Measurements from ENCODE around the gene GSE1.

GSE1 gene

DNA sequence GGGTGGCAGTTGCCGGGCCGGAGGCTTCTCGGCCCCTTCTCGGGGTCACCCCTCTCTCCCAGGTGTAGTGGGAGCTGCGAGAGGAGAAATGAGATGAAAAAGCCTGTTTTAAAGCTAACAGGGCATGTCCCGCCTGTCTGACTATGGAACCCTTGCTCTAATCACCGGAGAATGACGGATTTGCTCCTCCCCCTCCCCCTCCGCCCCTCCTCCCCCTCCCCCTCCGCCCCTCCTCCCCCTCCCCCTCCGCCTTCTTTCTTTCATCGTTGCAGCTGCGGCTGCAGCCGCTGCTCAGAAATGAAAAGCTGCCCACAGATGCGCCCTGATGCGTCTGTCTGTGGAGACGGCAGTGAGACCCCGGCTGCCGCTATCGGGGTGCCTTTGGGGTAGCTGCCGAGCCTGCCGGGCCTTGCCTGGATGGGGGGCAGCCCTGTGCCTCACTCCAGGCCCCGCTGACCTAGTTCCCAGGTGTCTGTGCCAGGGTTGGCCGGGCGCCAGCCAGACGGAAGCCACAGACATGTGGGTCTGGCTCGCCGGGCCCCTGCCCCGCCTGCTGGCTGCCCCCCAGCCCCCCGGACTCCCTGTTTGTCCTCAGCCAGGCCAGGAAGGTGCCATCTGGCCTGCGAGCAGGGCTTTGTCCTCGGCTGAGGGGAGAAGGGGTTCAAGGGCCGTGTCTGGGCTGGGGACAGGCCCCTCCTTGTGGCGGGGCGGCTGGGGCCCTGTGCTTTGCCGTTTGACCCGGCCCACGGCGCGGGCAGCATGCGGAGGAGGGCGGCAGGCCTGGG, 37.9 kb downstream of the GSE1 start:
- DNase-seq, result no peak

GRCh38 chr16:85651629-85652430, 38.7 kb downstream of the GSE1 start:
- DNase-seq, result no peak

DNA sequence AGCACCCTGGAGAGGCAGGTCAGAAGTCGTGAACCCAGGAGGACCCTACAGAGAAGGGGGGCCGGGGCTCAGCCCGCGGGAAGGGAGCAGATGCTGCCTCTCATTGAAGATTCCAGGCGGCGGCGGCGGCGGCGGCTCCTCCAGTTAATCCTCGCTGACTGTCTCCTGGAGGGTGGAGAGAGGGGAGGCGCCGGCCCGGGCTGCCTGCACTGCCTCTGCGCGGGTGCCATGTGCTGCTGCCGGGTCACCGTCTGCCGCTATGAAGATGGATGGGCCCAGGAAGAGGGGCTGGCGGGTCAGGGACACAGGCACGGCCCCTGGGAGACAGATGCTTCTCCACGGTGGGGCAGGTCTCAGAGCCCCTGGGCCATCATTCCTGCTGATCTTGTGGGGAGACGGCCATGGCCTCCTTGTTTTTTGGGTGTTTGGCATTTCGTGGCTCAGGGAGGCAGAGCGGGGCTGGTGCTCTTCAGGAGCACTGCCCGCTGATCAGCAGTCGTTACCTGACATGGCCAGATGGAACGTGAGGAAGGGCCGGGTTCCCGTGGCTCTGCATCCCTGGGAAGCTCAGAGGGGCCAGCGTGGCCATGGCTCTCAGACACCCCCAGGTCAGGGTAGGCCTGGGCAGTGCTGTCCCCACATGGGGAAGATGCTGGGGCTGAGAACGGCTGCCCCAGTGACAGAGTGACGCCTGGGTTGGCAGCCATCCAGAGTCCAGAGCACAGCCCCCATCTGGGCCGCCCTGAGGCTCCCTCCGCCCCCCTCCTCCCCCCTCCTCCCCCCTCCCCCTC, 39.5 kb downstream of the GSE1 start:
- no peak for DNase-seq

DNA sequence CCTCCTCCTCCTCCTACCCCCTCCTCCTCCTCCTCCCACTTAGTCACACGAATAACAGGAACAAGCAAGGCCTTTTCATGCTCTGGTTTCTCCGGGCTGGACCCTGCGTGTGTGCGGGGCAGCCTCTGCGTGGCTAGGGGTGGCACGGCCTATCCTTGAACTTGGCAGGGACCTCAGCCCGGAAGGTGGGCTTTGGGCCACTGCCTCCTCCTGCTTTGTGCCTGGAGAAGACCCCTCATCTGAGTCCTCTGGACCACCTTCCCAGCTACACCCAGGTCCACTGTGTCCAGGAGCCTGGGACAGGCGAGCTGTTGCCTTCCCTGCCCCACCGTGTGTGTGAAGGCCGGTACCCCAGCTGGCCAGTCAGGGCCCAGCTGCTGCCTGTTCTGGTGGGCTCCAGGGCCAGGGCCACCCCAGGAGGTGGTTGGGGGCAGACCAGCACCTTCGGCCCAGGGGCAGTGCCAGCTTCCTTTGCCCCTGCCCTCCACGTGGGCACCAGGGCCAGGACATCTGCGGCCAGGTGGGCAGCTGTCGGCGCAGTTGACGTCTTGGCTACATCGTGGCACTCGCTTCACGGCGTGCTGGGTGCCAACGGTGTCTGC, 40.3 kb downstream of the GSE1 start:
- no peak for DNase-seq

DNA sequence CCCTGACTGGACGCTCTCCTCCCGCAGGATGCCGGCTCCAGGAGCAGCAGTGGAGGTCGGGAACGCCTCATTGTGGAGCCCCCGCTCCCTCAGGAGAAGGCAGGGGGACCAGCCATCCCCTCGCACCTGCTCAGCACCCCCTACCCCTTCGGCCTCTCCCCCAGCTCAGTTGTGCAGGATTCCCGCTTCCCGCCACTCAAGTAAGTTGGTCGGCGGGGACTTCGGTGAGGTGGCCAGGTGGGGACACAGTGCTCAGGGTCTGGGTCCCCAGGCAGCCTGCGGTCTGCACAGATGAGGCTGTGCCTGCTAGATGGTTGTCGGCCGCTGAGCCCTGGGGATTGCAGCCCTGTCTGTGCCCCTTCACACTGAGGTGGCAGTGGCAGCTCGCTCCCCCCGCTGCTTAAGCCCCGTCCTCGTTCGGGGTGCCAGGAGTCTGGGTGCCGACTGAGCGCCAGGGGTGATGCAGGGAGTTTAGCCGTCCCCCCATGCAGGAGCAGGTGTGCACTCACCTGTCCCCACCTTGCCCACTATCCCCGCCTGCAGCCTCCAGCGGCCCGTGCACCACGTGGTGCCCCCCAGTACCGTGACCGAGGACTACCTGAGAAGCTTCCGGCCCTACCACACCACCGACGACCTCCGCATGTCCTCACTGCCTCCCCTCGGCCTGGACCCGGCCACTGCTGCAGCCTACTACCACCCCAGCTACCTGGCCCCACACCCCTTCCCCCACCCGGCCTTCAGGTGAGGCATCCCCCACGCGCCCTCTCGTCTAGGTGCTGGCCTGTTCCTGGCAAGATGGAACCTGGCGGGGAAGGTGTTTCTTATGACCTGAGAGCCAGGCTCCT, 41.4 kb downstream of the GSE1 start:
- no peak for DNase-seq

GRCh38 chr16:85655216-85656129, 42.4 kb downstream of the GSE1 start:
- DNase-seq, result no peak

- DNase-seq, result no peak
Observed at GRCh38 chr16:85656351-85657266, 43.5 kb downstream of the GSE1 start.

DNA sequence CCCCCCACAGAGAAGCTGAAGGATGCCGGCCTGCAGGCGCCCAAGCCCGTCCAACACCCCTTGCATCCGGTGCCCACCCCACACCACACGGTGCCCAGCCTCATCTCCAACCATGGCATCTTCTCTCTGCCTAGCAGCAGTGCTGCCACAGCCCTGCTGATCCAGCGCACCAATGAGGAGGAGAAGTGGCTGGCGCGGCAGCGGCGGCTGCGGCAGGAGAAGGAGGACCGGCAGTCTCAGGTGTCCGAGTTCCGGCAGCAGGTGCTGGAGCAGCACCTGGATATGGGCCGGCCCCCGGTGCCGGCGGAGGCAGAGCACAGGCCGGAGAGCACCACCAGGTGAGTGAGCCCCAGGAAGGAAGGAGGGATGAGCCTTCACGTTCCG, 44.1 kb downstream of the GSE1 start:
- DNase-seq, result no peak

DNA sequence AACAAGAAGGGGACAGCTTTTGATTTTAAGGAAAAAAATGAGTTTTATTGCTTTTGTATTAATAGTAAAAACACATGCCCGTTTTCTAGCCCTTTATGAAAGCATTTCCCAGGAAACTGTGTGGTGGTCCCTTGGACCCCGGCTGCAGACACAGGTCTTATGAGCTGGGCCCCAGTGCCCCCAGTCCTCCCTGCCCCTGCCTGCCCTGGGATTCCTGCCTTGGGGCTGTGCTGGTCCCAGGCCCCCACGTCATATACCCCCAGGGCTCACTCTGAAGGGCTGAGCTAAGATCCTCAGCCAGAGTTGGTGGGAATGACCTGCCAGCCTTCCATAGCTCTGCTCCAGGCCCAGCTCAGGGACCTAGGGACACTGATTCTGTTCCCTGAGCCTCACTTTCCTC, 44.9 kb downstream of the GSE1 start:
- no peak for DNase-seq

GRCh38 chr16:85658504-85659326, 45.6 kb downstream of the GSE1 start:
- no peak for DNase-seq

DNA sequence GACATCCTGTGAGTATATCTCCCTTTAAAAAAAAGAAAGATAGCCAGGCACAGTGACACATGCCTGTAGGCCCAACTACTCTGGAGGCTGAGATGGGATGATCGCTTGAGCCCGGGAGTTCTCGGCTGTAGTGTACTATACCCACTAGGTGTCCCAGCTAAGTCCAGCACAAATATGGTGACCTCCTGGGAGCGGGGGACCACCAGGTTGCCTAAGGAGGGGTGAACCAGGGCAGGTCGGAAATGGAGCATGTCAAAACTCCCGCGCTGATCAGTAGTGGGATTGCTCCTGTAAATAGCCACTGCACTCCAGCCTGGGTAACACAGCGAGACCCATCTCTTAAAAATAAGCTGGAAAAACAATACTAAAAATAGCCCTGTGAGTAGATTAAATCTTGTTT, 46.2 kb downstream of the GSE1 start:
- DNase-seq, result no peak

DNA sequence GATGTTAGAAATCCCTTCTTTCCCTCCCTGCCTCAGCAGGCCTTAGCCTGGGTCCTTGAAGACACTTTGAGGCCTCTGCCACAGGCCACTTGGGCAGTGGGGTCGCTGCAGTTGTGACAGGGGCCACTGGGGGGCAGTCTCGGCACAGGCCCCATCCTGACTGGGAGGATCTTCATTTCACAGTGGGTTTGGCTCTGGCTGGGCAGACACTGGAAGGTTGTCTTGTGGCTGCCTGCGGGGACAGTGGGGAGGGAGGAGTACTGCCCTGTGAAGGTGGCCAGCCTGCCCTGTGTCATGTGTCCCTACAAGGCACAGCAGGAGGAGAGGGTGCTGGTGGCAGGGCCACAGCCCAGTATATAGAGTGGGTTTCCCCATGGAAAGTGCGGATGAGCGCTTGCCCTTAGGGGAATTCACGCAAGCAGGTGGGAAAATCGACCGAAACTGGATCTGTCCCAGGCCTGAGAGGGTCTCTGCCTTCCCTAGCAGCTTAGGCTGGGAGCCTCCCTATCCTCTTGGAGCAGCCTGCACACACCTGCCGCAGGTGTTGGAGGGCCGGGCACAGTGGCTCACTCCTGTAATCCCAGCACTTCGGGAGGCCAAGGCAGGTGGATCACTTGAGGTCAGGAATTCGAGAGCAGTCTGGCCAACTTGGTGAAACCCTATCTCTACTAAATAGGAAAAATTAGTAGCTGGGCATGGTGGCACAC, 46.8 kb downstream of the GSE1 start:
- peak; percentile 63 for DNase-seq

- DNase-seq, result no peak
Observed at GRCh38 chr16:85660843-85661739, 48.0 kb downstream of the GSE1 start.

GRCh38 chr16:85661740-85662481, 48.8 kb downstream of the GSE1 start:
- no peak for DNase-seq

DNA sequence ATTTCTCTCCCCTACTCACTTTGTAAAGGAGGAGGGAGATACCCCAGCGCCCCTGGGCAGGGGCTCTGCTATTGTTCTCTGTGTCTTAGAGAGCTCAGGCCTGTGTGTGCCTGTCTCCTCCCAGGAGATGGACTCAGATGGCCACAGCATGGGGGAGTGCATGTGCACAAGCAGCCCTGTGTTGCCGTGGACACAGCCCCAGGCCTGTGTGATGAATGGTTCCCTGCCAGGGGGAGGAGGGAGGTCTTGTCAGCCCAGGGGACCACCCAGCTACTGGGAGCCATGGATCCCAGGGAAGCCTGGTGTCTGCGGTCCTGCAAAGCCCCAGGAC, 49.3 kb downstream of the GSE1 start:
- DNase-seq, result no peak

DNA sequence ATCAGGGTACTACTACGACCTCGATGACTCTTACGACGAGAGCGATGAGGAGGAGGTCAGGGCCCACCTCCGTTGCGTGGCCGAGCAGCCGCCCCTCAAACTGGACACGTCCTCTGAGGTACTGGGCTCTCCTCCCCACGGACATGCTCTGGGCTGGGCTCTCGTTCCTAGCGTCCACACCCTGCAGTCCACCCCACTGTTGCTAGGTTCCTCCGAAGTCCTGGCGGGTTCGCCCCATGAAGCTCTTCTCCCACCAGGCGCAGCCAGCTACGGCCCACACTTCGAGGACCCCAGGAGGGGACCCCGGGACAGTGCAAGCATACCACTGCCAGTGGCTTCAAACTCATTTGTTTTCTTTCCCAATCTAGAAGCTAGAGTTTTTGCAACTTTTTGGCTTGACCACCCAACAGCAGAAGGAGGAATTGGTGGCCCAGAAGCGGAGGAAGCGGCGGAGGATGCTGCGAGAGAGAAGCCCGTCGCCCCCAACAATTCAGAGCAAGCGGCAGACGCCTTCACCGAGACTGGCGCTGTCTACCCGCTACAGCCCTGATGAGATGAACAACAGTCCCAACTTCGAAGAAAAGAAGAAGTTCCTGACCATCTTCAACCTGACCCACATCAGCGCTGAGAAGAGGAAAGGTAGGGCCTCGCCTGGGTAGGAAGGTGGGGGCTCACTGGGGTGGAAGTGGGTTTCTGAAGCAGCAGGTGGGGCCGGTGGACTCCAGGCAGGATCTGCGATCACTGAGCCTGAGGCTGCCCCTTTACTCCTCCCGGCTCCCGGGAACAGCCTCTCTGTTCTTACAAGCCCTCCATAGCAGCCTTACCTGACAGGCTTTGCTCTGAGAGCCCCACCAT, 50.1 kb downstream of the GSE1 start:
- DNase-seq, result no peak
